NT2/D1 (cell line): ENCODE measurements around the gene PLD1.
A peak's percentile ranks its signal among the peaks of the same experiment; 100 is the strongest.
"Not testable (repeated sequence)": the region's sequence is repeated elsewhere in the genome, so short reads cannot be mapped to it uniquely, and the experiment has no call there.

ENCODE experiments used
- DNase-seq: peaks from one replicate; pipeline ENCODE4 v3.0.0-alpha.2; 2011; ENCODE audit warnings: low read depth, low spot score
- H3K27me3 ChIP-seq: 2 replicates; pipeline ENCODE4 v1.6.0; 2011; ENCODE audit warnings: mild to moderate bottlenecking; ENCODE audit not compliant: insufficient read length, insufficient read depth
- H3K36me3 ChIP-seq: 2 replicates; pipeline ENCODE4 v1.6.1; 2011; ENCODE audit warnings: mild to moderate bottlenecking, low read length, mixed read lengths; ENCODE audit not compliant: insufficient read depth, insufficient read length
- H3K4me1 ChIP-seq: 2 replicates; pipeline ENCODE4 v1.5.1; 2011; ENCODE audit not compliant: insufficient read depth, insufficient read length
- H3K4me3 ChIP-seq: 2 replicates; pipeline ENCODE4 v1.5.1; 2011; ENCODE audit warnings: low read depth; ENCODE audit not compliant: insufficient read length
- H3K9ac ChIP-seq: 2 replicates; pipeline ENCODE4 v1.6.0; 2011; ENCODE audit warnings: low read depth; ENCODE audit not compliant: insufficient read length
- H3K9me3 ChIP-seq: 2 replicates; pipeline ENCODE4 v1.5.1; 2011; ENCODE audit warnings: mild to moderate bottlenecking, low read length; ENCODE audit not compliant: insufficient read depth
- SUZ12 ChIP-seq: IDR thresholded peaks from 2 replicates; pipeline ENCODE4 v1.6.1; 2011; ENCODE audit not compliant: insufficient read length, insufficient read depth; ENCODE audit errors: extremely low read depth
- YY1 ChIP-seq: IDR thresholded peaks from 2 replicates; pipeline ENCODE4 v1.6.1; 2011; ENCODE audit not compliant: insufficient read length, insufficient read depth
- ZNF274 ChIP-seq: IDR thresholded peaks from 2 replicates; pipeline ENCODE4 v1.6.1; 2011; ENCODE audit warnings: mild to moderate bottlenecking, low read depth, low read length

The PLD1 gene

DNA sequence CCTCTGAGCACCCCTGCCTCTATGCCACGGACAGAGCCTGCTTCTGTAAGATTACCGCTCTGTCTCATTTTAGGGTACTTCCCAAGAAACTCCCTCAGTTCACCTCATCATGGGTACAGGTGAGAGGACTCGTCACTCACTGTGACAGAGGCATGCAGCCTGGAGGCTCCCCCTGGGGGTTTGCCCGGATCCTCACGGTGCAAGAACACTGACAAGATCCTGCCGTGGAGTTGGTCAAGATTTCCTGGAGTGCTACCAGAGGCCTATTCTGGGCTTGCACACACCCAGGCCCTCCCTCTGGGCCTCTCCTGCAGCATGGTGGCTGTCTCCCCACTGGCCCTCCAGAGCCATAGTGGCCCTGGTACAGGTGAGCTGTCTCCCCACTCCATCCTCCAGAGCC is 247.0 kb downstream of the PLD1 start:
- no peak for DNase-seq
- no peak for TF ChIP-seq SUZ12
- TF ChIP-seq YY1, result no peak
- no peak for TF ChIP-seq ZNF274
- Histone ChIP-seq H3K4me1 (no peaks in the 10 kb centered on the region), H3K9ac (no peak overlapping the region), H3K36me3 (no peaks in the 10 kb centered on the region), H3K9me3 (no peaks in the 10 kb centered on the region), H3K4me3 (no peak overlapping the region), H3K27me3 (no peaks in the 10 kb centered on the region)

DNA sequence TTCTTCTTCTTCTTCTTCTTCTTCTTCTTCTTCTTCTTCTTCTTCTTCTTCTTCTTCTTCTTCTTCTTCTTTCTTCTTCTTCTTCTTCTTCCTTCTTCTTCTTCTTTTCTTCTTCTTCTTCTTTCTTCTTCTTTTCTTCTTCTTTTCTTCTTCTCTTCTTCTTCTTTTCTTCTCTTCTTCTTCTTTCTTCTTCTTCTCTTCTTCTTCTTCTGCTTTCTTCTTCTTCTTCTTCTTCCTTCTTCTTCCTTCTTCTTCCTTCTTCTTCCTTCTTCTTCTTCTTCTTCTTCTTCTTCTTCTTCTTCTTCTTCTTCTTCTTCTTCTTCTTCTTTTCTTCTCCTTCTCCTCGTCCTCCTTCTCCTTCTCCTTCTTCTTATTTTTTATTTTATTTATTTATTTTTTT is 247.8 kb downstream of the PLD1 start:
- H3K9me3 ChIP-seq, DNase-seq, H3K36me3 ChIP-seq, H3K4me3 ChIP-seq, H3K27me3 ChIP-seq, H3K4me1 ChIP-seq, H3K9ac ChIP-seq: not testable (repeated sequence)

DNA sequence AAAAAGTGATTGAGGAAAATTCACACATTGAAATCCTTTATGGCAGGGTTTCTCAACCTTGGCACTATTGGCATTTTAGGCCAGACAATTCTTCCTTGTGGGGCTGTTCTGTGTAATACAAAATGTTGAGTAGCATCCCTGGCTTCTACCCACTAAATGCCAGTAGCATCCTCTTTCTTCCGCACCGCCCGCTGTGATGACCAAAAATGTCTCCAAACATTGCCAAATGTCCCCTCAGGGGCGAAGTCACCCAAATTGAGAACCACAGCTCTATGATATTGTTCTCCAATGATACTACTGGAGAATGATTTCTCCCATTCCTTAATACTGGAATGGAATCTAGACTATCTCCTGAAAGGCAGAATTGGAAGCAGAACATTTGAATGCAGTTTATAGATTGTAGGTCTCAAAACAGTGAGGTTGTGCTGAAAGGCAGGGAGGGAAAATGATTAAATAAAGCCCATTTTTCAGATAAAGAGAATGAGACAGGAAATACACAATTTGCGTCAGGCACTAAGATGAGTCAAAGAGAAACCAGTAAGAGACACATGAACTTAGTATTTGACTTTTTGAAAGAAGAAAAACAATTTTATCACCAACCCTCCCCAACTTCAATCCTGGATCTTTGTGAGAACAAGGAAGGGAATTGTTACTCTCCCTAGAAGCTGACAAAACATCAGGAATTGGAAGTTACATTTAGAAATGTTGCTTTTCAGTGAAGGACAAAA is 248.5 kb downstream of the PLD1 start:
- no peak for DNase-seq
- H3K9me3 ChIP-seq, result no peaks in the 10 kb centered on the region
- no peak overlapping the region for H3K4me3 ChIP-seq
- H3K4me1 ChIP-seq, result no peaks in the 10 kb centered on the region
- no peak for TF ChIP-seq ZNF274
- no peak for TF ChIP-seq YY1
- no peak for TF ChIP-seq SUZ12
- no peak overlapping the region for H3K9ac ChIP-seq
- no peaks in the 10 kb centered on the region for H3K27me3 ChIP-seq
- H3K36me3 ChIP-seq, result no peaks in the 10 kb centered on the region

DNA sequence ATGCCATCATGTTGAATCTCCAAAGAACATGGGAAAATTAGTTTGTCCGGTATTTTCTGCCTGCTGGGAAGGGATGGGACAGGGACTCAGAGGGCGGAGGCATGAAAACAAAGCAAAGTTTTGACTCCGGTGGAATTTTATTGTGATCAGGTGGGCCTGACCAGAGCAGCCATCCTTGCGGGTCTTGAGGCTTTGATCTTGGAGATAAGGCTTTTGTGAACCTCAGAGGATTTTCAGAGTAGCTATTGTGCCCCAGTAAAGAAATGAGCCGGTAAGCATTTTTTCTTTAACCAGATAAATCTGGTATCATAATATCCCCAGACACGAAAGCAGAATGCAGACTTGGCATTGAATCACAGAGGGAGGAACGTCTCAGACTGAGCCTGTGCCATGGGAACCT is 250.7 kb downstream of the PLD1 start:
- Histone ChIP-seq H3K4me1 (no peaks in the 10 kb centered on the region), H3K27me3 (no peaks in the 10 kb centered on the region), H3K4me3 (no peak overlapping the region), H3K36me3 (no peaks in the 10 kb centered on the region), H3K9ac (no peak overlapping the region), H3K9me3 (no peaks in the 10 kb centered on the region)
- no peak for DNase-seq
- TF ChIP-seq ZNF274, result no peak
- no peak for TF ChIP-seq YY1
- no peak for TF ChIP-seq SUZ12

DNA sequence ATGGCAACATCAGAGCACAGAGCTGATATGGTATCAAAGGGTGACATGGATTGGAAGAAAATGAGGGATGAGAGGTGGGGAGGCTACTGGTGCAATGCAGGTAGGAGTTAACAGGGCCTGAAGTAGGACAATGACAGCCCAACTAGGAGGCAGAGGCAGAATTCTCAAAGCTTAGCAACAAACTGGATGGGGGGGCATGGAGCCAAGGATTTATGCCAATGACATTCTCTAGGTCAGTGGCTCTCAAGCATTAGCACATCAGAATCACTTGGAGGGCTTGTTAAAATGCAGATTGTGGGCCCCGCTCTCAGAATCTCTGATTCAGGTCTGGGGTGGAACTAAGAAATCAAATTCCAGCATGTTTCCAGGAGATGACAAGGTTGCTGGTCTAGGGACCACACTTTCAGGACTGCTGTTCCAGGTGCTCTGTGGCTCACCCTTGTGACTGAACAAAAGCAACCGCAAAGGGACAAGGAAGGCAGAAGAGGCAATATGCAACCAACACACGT is 252.0 kb downstream of the PLD1 start:
- no peak for TF ChIP-seq ZNF274
- TF ChIP-seq SUZ12, result no peak
- no peak for TF ChIP-seq YY1
- Histone ChIP-seq H3K9ac (peak overlapping the region; percentile 3), H3K36me3 (no peaks in the 10 kb centered on the region), H3K9me3 (no peaks in the 10 kb centered on the region), H3K27me3 (no peaks in the 10 kb centered on the region), H3K4me1 (no peaks in the 10 kb centered on the region), H3K4me3 (no peak overlapping the region)
- DNase-seq, result no peak

DNA sequence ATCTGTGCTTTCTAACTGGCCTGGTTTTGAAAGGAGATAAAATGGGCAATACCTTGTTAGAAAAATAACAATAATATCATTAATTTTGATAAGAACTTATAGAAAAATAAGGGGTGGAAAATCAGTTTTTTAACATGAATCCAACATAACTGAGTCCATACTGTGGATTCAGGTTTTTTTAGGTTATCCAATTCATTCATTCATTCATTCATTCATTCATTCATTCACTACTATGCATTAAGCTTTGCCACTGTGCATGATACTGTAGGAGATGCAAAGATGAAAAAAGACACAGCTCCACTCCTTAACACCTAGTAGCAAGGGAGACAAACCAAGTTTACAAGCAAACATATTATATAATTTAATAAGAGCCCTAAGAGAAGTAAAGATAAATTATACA is 253.1 kb downstream of the PLD1 start:
- no peak overlapping the region for H3K4me3 ChIP-seq
- TF ChIP-seq ZNF274, result no peak
- no peak for TF ChIP-seq YY1
- no peak for TF ChIP-seq SUZ12
- H3K9ac ChIP-seq, result no peak overlapping the region
- H3K9me3 ChIP-seq, result no peaks in the 10 kb centered on the region
- no peaks in the 10 kb centered on the region for H3K27me3 ChIP-seq
- DNase-seq, result no peak
- H3K4me1 ChIP-seq, result no peaks in the 10 kb centered on the region
- no peaks in the 10 kb centered on the region for H3K36me3 ChIP-seq

DNA sequence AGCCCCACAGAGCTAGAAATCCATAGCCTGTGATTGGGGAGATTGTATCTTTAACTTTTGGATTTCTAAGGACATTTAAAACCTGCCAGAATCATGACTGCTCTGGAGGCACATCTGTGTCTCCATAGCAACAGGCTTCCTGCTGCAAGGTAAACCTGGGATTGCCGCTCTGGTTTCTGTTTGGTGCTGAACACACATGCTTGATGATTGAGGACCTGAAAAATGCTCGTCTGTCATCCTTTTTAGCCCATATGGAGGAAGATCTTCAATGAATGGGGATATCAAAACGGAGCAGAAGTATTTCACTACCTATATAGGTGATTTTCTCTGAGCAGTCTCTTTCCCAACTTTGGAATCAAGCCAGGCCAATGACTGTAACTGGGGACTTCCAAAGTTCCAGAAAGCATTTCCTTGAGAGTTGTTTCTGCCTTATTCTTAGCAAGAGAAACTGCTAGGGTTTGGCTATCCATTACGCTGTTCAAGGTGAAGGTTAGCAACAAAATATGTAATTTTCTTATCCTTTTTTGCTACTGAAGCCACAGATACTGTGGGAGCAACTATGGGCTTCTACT is 253.6 kb downstream of the PLD1 start:
- Histone ChIP-seq H3K4me1 (no peaks in the 10 kb centered on the region), H3K36me3 (no peaks in the 10 kb centered on the region), H3K4me3 (no peak overlapping the region), H3K9ac (no peak overlapping the region), H3K9me3 (no peaks in the 10 kb centered on the region), H3K27me3 (no peaks in the 10 kb centered on the region)
- TF ChIP-seq YY1, result no peak
- no peak for TF ChIP-seq SUZ12
- TF ChIP-seq ZNF274, result no peak
- DNase-seq, result no peak

DNA sequence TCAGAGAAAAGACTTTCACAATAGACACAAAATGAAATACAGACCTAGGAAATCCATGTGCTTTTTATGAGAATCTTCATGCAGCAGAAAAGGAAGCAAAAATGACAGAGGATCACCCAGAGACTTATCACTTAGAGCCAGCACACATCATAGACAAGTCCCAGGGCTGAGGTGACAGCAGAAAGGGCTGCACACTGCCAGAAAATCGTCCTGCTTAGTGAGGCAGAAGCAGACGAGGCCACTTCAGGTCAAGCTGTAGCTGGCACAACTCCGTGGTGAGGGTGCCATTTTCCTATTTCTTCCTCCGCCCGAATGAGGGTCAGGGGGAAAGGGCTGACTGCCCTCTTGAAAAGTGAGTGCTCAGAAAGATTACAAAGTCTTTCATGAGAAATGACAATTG is 254.1 kb downstream of the PLD1 start:
- TF ChIP-seq YY1 (no peak), SUZ12 (no peak), ZNF274 (no peak)
- Histone ChIP-seq H3K9me3 (no peaks in the 10 kb centered on the region), H3K9ac (no peak overlapping the region), H3K4me3 (no peak overlapping the region), H3K36me3 (no peaks in the 10 kb centered on the region), H3K4me1 (no peaks in the 10 kb centered on the region), H3K27me3 (no peaks in the 10 kb centered on the region)
- no peak for DNase-seq
